Neural cell (in vitro differentiated cells): Measurements from ENCODE around the gene JAG2. TPM values are rescaled to one million over a fixed set of nuclear protein-coding genes. Genes with fewer than 3 reads are reported as not detected.

Experiments used
- H2AFZ ChIP-seq: fragments of 200-600, 300-800 bp; sonication (generic), shearing (Covaris generic); 2 replicates; pipeline ENCODE4 v1.6.0; 2014; ENCODE audit warnings: low read depth, mild to moderate bottlenecking, antibody characterized with exemption, low read length, moderate library complexity
- H3F3A ChIP-seq: fragments of 200-600 bp; shearing (Covaris generic); 2 replicates; pipeline ENCODE4 v1.6.1; 2016; ENCODE audit warnings: mild to moderate bottlenecking, moderate library complexity, mixed read lengths, antibody characterized with exemption, low read length; ENCODE audit not compliant: insufficient read depth, poor library complexity, severe bottlenecking
- H3K27ac ChIP-seq: fragments of 200-600, 300-800 bp; sonication (generic), shearing (Covaris generic); 2 replicates; pipeline ENCODE4 v1.5.1; 2014; ENCODE audit warnings: mild to moderate bottlenecking, low read length, moderate library complexity
- H3K27me3 ChIP-seq: fragments of 300-800, 200-600 bp; sonication (generic), shearing (Covaris generic); 2 replicates; pipeline ENCODE4 v1.6.0; 2014; ENCODE audit warnings: mild to moderate bottlenecking, low read depth, low read length, moderate library complexity; ENCODE audit not compliant: insufficient read depth
- H3K36me3 ChIP-seq: fragments of 300-800, 200-600 bp; sonication (generic), shearing (Covaris generic); 2 replicates; pipeline ENCODE4 v1.5.1; 2014; ENCODE audit warnings: mild to moderate bottlenecking, antibody characterized with exemption, low read length, moderate library complexity; ENCODE audit not compliant: insufficient read depth
- H3K4me2 ChIP-seq: fragments of 300-800, 200-600 bp; sonication (generic), shearing (Covaris generic); 2 replicates; pipeline ENCODE4 v1.6.0; 2014; ENCODE audit warnings: mild to moderate bottlenecking, low read length
- H3K4me3 ChIP-seq: fragments of 300-800, 200-600 bp; sonication (generic), shearing (Covaris generic); 2 replicates; pipeline ENCODE4 v1.5.1; 2014; ENCODE audit warnings: mild to moderate bottlenecking, low read length, moderate library complexity
- H3K79me2 ChIP-seq: fragments of 200-600 bp; shearing (Covaris generic); replicated peaks from 2 replicates; pipeline ENCODE4 v1.6.0; 2014; ENCODE audit warnings: mild to moderate bottlenecking, low read length, moderate library complexity; ENCODE audit not compliant: insufficient read depth
- H3K9ac ChIP-seq: fragments of 300-800, 200-600 bp; sonication (generic), shearing (Covaris generic); 2 replicates; pipeline ENCODE4 v1.6.1; 2016; ENCODE audit warnings: mild to moderate bottlenecking, low read length, mixed read lengths
- H3K9me2 ChIP-seq: fragments of 200-600 bp; shearing (Covaris generic); 2 replicates; pipeline ENCODE4 v1.6.1; 2016; ENCODE audit warnings: mild to moderate bottlenecking, low read length, mixed read lengths; ENCODE audit not compliant: insufficient read depth
- H3K9me3 ChIP-seq: fragments of 200-600, 300-800 bp; sonication (generic), shearing (Covaris generic); 2 replicates; pipeline ENCODE4 v1.6.1; 2016; ENCODE audit warnings: mild to moderate bottlenecking, mixed run types, low read length, moderate library complexity, mixed read lengths
- H4K20me1 ChIP-seq: fragments of 200-600 bp; shearing (Covaris generic); 2 replicates; pipeline ENCODE4 v1.6.1; 2016; ENCODE audit warnings: mild to moderate bottlenecking, mixed run types; ENCODE audit not compliant: insufficient read depth
- EP300 ChIP-seq: fragments of 450-650 bp; conservative IDR thresholded peaks from 2 replicates; pipeline ENCODE4 v1.6.1; 2014; ENCODE audit warnings: antibody characterized with exemption, mild to moderate bottlenecking, moderate library complexity; ENCODE audit not compliant: poor library complexity, severe bottlenecking
- EZH2 ChIP-seq: fragments of 200-600, 300-800 bp; shearing (Covaris generic), sonication (generic); IDR thresholded peaks from 2 replicates; pipeline ENCODE4 v1.6.1; 2014; ENCODE audit warnings: antibody characterized with exemption, low read length, borderline replicate concordance, mild to moderate bottlenecking; ENCODE audit not compliant: insufficient read depth, poor library complexity, severe bottlenecking
- MXI1 ChIP-seq: fragments of 450-650 bp; conservative IDR thresholded peaks from 2 replicates; pipeline ENCODE4 v1.6.1; 2014; ENCODE audit warnings: antibody characterized with exemption, mild to moderate bottlenecking; ENCODE audit not compliant: poor library complexity, severe bottlenecking
- POLR2AphosphoS5 ChIP-seq: IDR thresholded peaks from 2 replicates; pipeline ENCODE4 v1.6.1; 2012
- RAD21 ChIP-seq: fragments of 450-650 bp; conservative IDR thresholded peaks from 2 replicates; pipeline ENCODE4 v1.6.1; 2014; ENCODE audit warnings: antibody characterized with exemption, mild to moderate bottlenecking, moderate library complexity
- REST ChIP-seq: IDR thresholded peaks from 2 replicates; pipeline ENCODE4 v1.6.1; 2012; ENCODE audit warnings: borderline replicate concordance
- SMC3 ChIP-seq: fragments of 450-650 bp; conservative IDR thresholded peaks from 2 replicates; pipeline ENCODE4 v1.6.1; 2014; ENCODE audit warnings: antibody characterized with exemption, mild to moderate bottlenecking, moderate library complexity; ENCODE audit not compliant: poor library complexity
- TAF1 ChIP-seq: IDR thresholded peaks from 2 replicates; pipeline ENCODE4 v1.6.1; 2012; ENCODE audit warnings: low read depth
- polyA plus RNA-seq: library from polyadenylated mRNA; depleted of rRNA; stranded (reverse); fragments of >200 nt; gene quantifications from 2 replicates; pipeline ENCODE4 v1.2.3, GENCODE V29; 2014
- TF ChIP-seq, protein P1 (sequence below): fragments of 450-650 bp; IDR thresholded peaks from 2 replicates; pipeline ENCODE4 v1.5.1; 2014; ENCODE audit warnings: antibody characterized with exemption, mild to moderate bottlenecking, moderate library complexity; ENCODE audit not compliant: poor library complexity, severe bottlenecking

The JAG2 gene
- polyA plus RNA-seq, 1 donor from 2014 or later, result 20.3 TPM

- Histone ChIP-seq H3K4me3 (no peak overlapping the region), H3K9me3 (no peaks in the 10 kb centered on the region), H3K79me2 (no peaks in the 10 kb centered on the region), H3K4me2 (no peak overlapping the region), H3K27ac (no peak overlapping the region), H3K9ac (no peak overlapping the region), H3F3A (no peaks in the 10 kb centered on the region), H2AFZ (no peak overlapping the region), H3K27me3 (no peaks in the 10 kb centered on the region), H4K20me1 (no peaks in the 10 kb centered on the region), H3K36me3 (no peaks in the 10 kb centered on the region), H3K9me2 (no peaks in the 10 kb centered on the region)
- TF ChIP-seq EP300, result no peak
These were observed 7.3 kb downstream of the JAG2 start for GRCh38 chr14:105161309-105161708.

- no peaks in the 10 kb centered on the region for H3F3A ChIP-seq
- TF ChIP-seq MXI1 (no peak), POLR2AphosphoS5 (no peak), EZH2 (no peak), EP300 (no peak), TAF1 (no peak), REST (no peak), SMC3 (no peak), RAD21 (no peak)
- TF ChIP-seq, protein P1, sequence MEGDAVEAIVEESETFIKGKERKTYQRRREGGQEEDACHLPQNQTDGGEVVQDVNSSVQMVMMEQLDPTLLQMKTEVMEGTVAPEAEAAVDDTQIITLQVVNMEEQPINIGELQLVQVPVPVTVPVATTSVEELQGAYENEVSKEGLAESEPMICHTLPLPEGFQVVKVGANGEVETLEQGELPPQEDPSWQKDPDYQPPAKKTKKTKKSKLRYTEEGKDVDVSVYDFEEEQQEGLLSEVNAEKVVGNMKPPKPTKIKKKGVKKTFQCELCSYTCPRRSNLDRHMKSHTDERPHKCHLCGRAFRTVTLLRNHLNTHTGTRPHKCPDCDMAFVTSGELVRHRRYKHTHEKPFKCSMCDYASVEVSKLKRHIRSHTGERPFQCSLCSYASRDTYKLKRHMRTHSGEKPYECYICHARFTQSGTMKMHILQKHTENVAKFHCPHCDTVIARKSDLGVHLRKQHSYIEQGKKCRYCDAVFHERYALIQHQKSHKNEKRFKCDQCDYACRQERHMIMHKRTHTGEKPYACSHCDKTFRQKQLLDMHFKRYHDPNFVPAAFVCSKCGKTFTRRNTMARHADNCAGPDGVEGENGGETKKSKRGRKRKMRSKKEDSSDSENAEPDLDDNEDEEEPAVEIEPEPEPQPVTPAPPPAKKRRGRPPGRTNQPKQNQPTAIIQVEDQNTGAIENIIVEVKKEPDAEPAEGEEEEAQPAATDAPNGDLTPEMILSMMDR, result no peak
- H3K4me3 ChIP-seq, result no peak overlapping the region
- no peaks in the 10 kb centered on the region for H3K9me2 ChIP-seq
- no peaks in the 10 kb centered on the region for H3K79me2 ChIP-seq
- H3K4me2 ChIP-seq, result no peak overlapping the region
- H3K36me3 ChIP-seq, result no peaks in the 10 kb centered on the region
- H2AFZ ChIP-seq, result no peak overlapping the region
- no peaks in the 10 kb centered on the region for H3K27me3 ChIP-seq
- no peak overlapping the region for H3K27ac ChIP-seq
- H4K20me1 ChIP-seq, result no peaks in the 10 kb centered on the region
- no peaks in the 10 kb centered on the region for H3K9me3 ChIP-seq
- no peak overlapping the region for H3K9ac ChIP-seq
These were observed 7.8 kb downstream of the JAG2 start for GRCh38 chr14:105160776-105161175.

GRCh38 chr14:105159344-105159743, 9.2 kb downstream of the JAG2 start:
- Histone ChIP-seq H3K4me2 (no peak overlapping the region), H3K4me3 (no peak overlapping the region), H3K27ac (no peak overlapping the region), H3K27me3 (no peaks in the 10 kb centered on the region), H3K9me2 (no peaks in the 10 kb centered on the region), H3F3A (no peaks in the 10 kb centered on the region), H3K79me2 (no peaks in the 10 kb centered on the region), H4K20me1 (no peaks in the 10 kb centered on the region), H3K36me3 (no peaks in the 10 kb centered on the region), H3K9me3 (no peaks in the 10 kb centered on the region), H2AFZ (no peak overlapping the region), H3K9ac (no peak overlapping the region)
- TF ChIP-seq, protein P1, result no peak
- TF ChIP-seq REST (no peak), MXI1 (no peak), POLR2AphosphoS5 (no peak), TAF1 (no peak), RAD21 (no peak), EP300 (no peak), EZH2 (no peak), SMC3 (no peak)
